ENCODE measurements around the gene GUCY1A1.

The GUCY1A1 gene, protein sequence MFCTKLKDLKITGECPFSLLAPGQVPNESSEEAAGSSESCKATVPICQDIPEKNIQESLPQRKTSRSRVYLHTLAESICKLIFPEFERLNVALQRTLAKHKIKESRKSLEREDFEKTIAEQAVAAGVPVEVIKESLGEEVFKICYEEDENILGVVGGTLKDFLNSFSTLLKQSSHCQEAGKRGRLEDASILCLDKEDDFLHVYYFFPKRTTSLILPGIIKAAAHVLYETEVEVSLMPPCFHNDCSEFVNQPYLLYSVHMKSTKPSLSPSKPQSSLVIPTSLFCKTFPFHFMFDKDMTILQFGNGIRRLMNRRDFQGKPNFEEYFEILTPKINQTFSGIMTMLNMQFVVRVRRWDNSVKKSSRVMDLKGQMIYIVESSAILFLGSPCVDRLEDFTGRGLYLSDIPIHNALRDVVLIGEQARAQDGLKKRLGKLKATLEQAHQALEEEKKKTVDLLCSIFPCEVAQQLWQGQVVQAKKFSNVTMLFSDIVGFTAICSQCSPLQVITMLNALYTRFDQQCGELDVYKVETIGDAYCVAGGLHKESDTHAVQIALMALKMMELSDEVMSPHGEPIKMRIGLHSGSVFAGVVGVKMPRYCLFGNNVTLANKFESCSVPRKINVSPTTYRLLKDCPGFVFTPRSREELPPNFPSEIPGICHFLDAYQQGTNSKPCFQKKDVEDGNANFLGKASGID

GRCh38 chr4:155666344-155667221, at the start of gene GUCY1A1:
TSS of gene GUCY1A1 (plus strand) at chr4:155666848. CDS start at chr4:155696868, 30,020 bp downstream.
- DNase-seq: peak; percentile 13

- no peak for DNase-seq
These were observed 49.4 kb upstream of the GUCY1A1 start for GRCh38 chr4:155617296-155617695.

DNA sequence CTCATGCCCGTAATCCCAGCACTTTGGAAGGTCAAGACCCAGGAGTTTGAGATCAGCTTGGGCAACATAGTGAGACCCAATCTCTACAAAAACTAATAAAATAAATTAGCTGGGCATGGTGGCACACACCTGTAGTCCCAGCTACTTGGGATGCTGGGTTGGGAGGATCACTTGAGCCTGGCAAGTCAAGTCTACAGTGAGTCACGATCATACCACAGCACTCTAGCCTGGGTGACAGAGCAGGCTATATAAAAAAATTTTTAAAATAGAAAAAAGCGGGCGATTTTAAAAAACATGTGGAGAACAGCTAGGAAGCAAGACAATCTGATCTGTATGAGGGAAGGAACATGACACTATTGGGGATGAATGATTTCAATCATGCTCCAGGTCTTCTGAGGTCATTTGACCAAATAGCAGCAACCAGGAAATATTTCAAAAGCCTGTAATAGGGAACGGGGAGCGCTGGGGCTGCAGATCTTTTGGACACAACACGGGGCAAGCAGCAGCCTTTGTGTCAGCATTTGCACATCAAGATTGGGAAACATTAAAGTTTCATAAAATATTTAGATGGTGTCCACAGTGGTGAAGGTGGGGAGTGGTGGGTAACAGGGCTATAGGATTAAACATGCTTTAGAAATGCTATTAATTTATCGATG, 48.3 kb upstream of the GUCY1A1 start:
- DNase-seq: no peak

GRCh38 chr4:155620637-155621036, 46.0 kb upstream of the GUCY1A1 start:
- DNase-seq: no peak

DNA sequence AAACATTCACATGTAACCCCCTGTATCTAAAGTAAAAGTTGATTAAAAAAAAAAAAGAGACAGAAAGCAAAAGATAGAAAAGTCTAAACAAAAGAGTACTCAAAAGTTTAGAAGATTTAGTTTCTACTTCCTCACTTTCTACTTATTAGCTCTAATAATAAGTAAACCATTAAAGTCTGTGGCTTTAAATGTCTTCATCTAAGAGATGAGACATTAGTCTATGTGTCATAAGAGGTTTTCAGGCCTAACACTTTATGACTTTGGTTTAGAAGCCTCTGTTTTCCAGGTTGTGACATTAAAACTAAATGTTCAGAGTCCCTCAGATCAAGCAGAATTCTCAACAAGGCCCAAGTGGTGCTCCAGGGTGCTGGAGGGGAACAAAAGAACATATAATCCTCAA, 42.2 kb upstream of the GUCY1A1 start:
- DNase-seq: no peak

DNA sequence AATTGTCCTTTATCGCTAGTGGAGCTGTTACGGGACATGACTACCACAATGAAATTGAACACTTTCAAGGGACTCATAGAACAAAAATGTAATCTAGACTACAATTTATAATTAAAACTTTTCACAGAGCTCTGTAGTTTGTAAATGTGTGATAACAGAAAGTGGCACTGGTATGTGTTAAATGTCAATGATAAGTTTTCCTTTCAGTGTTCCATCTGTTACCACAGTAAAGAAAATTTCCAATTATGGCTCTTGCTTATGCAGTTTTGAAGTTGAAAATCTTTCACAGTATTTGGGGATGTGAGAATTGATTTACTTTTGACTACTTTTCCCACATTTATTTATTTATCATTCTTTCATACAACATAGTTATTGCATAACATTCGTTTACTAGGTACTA, 40.1 kb upstream of the GUCY1A1 start:
- DNase-seq: no peak

DNA sequence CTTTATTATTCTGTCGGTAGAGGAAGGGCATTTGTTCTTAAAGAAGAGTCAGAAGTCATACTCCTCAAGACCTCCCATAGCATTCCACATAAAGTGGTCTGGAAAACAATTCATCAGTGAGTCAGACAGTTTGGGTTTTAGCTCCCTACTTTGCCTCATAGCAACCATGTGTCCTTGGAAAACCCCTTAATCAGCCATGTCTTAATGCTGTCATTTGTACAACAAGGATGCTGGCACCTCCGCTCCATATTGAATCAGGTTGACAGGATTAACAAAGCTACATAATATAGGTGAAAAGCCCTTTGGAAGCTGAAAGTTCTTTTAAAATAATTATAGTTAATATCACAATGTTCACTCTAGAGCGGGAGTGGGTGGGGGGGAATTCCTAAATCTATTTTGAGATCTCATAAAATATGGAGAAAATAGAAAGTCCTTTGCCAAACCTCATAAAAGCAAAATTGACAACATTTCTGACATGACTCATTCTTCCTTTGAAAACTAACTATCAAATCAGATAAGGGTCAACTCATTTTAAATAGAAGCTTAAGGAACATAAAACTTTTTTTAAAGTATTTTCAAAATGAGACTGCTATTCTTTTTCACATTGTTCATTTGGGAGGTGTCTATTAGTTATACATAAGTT, 37.3 kb upstream of the GUCY1A1 start:
- peak; percentile 9 for DNase-seq

DNA sequence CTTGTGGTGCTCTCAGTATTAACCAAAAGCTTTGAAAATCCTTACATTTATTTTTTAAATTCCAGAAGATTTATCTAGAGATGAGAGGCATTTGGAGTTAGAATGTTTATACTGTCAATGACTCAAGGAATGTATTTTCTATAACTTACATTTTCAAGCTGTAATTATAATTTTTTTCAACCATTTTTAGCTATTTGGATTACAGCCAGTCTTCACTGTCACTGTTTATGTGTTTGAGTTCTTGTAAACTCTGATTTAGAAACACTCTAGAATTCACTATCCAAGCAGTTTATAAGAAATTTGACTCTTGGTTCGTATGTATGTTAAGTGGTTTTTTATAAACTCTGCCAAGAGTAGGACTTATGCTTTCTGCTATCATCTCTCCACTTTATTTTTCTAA, 36.7 kb upstream of the GUCY1A1 start:
- DNase-seq: no peak

- no peak for DNase-seq
These were observed 34.3 kb upstream of the GUCY1A1 start for GRCh38 chr4:155632310-155632840.

- DNase-seq: no peak
These were observed 28.3 kb upstream of the GUCY1A1 start for GRCh38 chr4:155638195-155638965.

- DNase-seq: no peak
These were observed 26.7 kb upstream of the GUCY1A1 start for GRCh38 chr4:155639704-155640523.

GRCh38 chr4:155640751-155641150, 25.9 kb upstream of the GUCY1A1 start:
- DNase-seq: no peak

DNA sequence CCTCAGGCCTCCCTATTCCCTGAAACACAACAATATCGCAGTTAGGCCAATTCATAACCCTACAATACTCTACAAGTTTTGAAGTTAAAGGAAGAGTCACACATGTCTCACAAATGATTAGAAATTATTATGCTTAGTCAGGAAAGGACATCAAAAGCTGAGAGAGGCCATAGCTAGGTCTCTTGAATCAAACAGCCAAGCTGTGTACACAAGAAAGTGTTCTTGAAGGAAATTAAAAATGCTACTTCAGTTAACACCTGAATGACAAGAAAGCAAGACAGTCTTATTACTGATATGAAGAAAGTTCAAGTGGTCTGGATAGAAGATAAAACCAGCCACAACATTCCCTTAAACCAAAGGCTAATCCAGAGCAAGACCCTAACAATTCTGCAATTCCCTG, 23.6 kb upstream of the GUCY1A1 start:
- no peak for DNase-seq

- DNase-seq: no peak
These were observed 20.6 kb upstream of the GUCY1A1 start for GRCh38 chr4:155646001-155646400.

DNA sequence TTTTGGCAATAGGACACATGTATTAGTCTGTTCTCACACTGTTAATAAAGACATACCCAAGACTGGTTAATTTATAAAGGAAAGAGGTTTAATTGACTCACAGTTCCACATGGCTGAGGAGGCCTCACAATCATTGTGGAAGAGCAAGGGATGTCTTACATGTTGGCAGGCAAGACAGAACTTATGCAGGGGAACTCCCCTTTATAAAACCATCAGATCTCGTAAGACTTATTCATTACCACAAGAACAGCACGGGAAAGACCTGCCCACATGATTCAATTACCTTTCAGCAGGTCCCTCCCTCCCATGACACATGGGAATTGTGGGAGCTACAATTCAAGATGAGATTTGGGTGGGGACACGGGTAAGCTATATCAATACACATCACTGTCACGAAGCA, 15.9 kb upstream of the GUCY1A1 start:
- peak; percentile 10 for DNase-seq

DNA sequence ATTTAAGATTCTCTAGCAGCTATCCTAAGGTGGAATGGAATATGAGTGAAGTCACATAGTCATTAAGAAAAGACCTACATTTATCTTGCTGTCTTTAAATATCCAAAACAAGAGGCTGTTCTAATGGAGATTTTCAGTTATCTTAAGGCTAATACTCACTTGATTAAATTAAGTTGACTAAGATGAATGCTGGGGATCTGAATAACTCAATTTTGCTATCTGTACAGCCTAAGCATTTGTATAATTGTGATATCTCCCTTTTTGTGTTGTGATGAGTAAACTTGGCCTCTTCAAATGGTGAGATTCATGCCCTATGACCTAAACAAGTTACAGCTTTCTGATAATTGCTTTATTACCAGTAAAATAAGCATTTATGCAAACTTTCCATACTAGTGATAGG, 13.6 kb upstream of the GUCY1A1 start:
- no peak for DNase-seq

DNA sequence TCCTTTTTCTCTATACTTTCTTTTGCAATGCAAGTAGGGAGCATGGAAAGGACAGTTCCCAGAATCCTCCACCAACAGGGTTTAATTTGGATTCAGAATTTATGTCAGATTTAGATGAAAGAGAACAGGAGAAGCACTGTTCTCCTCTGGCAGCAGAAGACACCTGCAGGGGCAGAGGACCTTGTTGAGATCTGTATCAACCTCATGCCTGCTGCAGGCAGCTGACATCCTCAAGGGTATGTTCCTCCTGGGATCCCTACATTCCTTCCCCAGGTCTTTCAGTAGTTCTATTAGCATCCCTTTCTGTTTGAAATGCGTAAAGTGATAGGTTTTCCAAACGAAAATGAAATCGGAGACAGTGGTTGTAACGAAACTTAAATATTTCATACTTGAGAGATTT, 10.6 kb upstream of the GUCY1A1 start:
- no peak for DNase-seq

DNA sequence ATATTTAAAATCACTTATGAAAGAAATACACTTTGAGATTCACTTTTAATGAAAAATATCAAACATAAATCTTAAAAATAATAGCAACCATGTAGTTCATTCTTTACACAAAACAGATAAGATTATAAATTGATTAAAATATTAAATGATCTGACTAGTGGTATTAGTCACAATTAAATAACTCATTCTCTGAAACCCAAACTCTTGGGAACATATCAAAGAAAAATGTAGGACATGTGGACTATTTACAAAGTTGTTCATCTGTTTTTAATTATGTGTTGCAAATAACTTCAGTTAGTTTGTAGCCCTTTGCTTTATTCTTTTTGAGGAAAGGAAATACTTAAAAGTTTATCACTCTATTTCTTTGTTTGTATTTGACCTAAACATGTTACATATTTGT, 9.5 kb upstream of the GUCY1A1 start:
- no peak for DNase-seq

GRCh38 chr4:155657985-155658680, 8.5 kb upstream of the GUCY1A1 start:
- DNase-seq: no peak

DNA sequence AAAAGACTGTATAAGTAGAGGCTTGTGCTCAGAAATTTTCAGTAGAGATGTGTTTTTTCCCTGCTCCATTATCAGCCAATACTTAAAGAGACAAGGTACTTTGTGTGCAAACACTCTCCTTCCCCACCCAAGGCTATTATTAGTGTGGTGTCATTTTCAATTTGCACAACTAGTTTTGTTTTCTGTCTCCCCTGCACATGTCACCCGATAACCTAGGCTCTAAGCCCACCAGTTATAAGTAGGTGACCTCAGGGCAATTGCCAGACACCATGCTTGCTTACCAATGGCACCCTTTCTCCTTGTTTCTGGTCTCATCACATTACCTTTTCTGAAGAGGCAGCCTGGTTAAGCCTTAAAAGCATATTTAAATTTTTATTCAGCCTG, 8.0 kb upstream of the GUCY1A1 start:
- DNase-seq: no peak

All from stimulated activated CD4-positive, alpha-beta T cell treated with anti-CD3 and anti-CD28 coated beads, Interleukin-15, amount 100 ng/mL, for 24 hours (primary cell).